HL-60 (cell line): Measurements from ENCODE around the gene CACFD1.

Experiments used
- DNase-seq, 2 experiments: peaks; one replicate each; pipeline ENCODE4 v3.0.0-alpha.2; 2010 to 2020; ENCODE audit warnings: low read depth in 1 of 2, low spot score in 1 of 2
- H3K27ac ChIP-seq: fragments of 250-450 bp; sonication (Bioruptor Pico); replicated peaks from 2 replicates; pipeline ENCODE4 v1.5.1; 2020; ENCODE audit warnings: mild to moderate bottlenecking, moderate library complexity
- H3K27me3 ChIP-seq: fragments of 250-450 bp; sonication (Bioruptor Pico); 2 replicates; pipeline ENCODE4 v1.5.1; 2021; ENCODE audit warnings: mild to moderate bottlenecking, moderate library complexity; ENCODE audit not compliant: insufficient read depth, poor library complexity, severe bottlenecking
- H3K4me3 ChIP-seq: replicated peaks from 2 replicates; pipeline ENCODE4 v1.5.1; 2011; ENCODE audit warnings: mild to moderate bottlenecking, control low read depth, low read length; ENCODE audit not compliant: insufficient read depth
- GABPA ChIP-seq: IDR thresholded peaks from 2 replicates; pipeline ENCODE4 v1.6.1; 2012; ENCODE audit warnings: low read depth
- POLR2AphosphoS5 ChIP-seq: IDR thresholded peaks from 2 replicates; pipeline ENCODE4 v1.6.1; 2012; ENCODE audit warnings: low read depth
- SPI1 ChIP-seq: IDR thresholded peaks from 2 replicates; pipeline ENCODE4 v1.6.1; 2012; ENCODE audit warnings: low read depth, mild to moderate bottlenecking, borderline replicate concordance
- TF ChIP-seq, protein P1 (sequence below): IDR thresholded peaks from 2 replicates; pipeline ENCODE4 v1.6.1; 2012; ENCODE audit warnings: low read depth; ENCODE audit not compliant: insufficient replicate concordance
- TF ChIP-seq, protein P2 (sequence below): IDR thresholded peaks from one replicate; pipeline ENCODE4 v1.5.1; 2011; ENCODE audit warnings: low read length, control low read depth, inconsistent platforms; ENCODE audit not compliant: insufficient read depth

The CACFD1 gene

DNA sequence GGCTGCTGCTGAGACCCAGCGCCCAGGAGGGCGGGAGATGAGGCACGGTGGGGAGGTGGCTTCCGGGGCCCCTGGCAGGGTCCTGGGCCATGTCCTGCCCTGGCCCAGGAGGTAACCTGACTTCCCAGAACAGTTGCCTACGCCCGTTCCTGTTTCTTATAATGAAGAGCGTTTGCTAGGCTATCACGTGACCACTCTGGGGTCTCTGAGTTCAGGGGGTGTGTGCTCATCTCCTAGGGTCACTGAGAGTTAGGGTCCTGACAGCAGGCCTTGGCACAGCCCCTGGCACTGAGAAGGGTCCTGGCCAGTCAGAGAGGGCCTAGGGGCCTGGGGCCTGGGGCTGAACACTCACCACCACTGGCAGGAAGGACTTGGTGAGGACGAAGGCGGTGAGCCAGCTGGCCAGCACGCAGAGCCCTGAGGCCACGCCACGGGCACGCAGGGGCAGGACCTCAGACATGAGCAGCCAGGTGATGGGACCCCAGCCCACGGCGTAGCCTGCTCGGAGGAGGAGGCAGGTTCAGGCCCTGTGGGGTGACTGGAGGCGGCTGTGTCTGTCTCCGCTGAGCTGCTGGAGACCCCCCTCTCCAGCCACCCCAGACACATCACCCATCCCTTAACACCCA is 13.1 kb downstream of the CACFD1 start:
- no peak overlapping the region for H3K27ac ChIP-seq
- H3K27me3 ChIP-seq, result no peaks in the 10 kb centered on the region
- TF ChIP-seq SPI1 (no peak), POLR2AphosphoS5 (no peak), GABPA (no peak)
- TF ChIP-seq, protein P1, sequence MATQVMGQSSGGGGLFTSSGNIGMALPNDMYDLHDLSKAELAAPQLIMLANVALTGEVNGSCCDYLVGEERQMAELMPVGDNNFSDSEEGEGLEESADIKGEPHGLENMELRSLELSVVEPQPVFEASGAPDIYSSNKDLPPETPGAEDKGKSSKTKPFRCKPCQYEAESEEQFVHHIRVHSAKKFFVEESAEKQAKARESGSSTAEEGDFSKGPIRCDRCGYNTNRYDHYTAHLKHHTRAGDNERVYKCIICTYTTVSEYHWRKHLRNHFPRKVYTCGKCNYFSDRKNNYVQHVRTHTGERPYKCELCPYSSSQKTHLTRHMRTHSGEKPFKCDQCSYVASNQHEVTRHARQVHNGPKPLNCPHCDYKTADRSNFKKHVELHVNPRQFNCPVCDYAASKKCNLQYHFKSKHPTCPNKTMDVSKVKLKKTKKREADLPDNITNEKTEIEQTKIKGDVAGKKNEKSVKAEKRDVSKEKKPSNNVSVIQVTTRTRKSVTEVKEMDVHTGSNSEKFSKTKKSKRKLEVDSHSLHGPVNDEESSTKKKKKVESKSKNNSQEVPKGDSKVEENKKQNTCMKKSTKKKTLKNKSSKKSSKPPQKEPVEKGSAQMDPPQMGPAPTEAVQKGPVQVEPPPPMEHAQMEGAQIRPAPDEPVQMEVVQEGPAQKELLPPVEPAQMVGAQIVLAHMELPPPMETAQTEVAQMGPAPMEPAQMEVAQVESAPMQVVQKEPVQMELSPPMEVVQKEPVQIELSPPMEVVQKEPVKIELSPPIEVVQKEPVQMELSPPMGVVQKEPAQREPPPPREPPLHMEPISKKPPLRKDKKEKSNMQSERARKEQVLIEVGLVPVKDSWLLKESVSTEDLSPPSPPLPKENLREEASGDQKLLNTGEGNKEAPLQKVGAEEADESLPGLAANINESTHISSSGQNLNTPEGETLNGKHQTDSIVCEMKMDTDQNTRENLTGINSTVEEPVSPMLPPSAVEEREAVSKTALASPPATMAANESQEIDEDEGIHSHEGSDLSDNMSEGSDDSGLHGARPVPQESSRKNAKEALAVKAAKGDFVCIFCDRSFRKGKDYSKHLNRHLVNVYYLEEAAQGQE, result no peak
- TF ChIP-seq, protein P2, sequence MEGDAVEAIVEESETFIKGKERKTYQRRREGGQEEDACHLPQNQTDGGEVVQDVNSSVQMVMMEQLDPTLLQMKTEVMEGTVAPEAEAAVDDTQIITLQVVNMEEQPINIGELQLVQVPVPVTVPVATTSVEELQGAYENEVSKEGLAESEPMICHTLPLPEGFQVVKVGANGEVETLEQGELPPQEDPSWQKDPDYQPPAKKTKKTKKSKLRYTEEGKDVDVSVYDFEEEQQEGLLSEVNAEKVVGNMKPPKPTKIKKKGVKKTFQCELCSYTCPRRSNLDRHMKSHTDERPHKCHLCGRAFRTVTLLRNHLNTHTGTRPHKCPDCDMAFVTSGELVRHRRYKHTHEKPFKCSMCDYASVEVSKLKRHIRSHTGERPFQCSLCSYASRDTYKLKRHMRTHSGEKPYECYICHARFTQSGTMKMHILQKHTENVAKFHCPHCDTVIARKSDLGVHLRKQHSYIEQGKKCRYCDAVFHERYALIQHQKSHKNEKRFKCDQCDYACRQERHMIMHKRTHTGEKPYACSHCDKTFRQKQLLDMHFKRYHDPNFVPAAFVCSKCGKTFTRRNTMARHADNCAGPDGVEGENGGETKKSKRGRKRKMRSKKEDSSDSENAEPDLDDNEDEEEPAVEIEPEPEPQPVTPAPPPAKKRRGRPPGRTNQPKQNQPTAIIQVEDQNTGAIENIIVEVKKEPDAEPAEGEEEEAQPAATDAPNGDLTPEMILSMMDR, result no peak
- H3K4me3 ChIP-seq, result no peak overlapping the region
- no peak for DNase-seq

DNA sequence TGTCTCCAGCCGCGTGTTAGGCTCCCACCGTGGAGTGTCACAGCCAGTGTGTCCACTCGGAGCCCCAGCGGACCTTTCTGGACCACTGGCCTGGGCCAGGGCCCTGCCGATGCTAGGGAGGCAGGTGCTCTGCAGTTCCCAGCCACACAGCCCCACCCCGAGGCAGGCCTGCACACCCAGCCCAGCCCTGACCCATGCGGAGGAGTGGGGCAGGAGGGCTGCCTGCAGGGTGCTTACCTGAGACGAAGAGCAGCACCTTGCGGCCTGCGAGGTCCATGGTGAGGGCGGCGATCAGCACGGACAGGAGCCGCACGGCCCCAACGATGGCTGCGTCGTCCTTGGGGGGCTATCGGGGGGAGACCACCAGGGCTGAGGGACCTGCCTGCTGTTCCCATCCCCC is 14.0 kb downstream of the CACFD1 start:
- no peak for DNase-seq
- H3K27ac ChIP-seq, result no peak overlapping the region
- H3K27me3 ChIP-seq, result no peaks in the 10 kb centered on the region
- TF ChIP-seq, protein P2, result no peak
- no peak for TF ChIP-seq GABPA
- no peak for TF ChIP-seq POLR2AphosphoS5
- H3K4me3 ChIP-seq, result no peak overlapping the region

DNA sequence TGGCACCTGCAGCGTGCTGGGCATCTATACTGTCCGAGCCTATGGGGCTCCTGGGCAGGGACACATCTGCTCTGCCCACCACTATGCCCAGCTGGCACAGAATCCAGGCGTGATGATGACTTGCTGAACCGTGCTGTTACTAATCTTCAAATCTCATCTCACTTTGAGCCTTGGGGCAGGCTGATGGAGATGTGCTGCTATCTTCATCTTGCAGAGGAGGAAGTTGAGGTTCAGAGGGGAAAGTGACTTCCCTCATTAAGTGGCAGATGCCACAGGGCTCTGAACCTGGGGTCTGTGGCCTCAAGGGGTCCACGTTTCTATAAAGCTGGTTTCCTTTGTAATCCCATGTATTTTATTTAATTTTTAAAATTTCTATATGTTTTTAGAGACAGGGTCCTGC is 14.4 kb downstream of the CACFD1 start:
- peak in 1 of 2 experiments; percentile 77 for DNase-seq
- Histone ChIP-seq H3K27me3 (peaks cover under 1% of the 10 kb centered on the region), H3K4me3 (no peak overlapping the region), H3K27ac (no peak overlapping the region)
- TF ChIP-seq SPI1 (no peak), POLR2AphosphoS5 (peak; percentile 89; the same call in 1 of the 2 replicates), GABPA (no peak)
- TF ChIP-seq, protein P1, result no peak
- TF ChIP-seq, protein P2, result no peak

DNA sequence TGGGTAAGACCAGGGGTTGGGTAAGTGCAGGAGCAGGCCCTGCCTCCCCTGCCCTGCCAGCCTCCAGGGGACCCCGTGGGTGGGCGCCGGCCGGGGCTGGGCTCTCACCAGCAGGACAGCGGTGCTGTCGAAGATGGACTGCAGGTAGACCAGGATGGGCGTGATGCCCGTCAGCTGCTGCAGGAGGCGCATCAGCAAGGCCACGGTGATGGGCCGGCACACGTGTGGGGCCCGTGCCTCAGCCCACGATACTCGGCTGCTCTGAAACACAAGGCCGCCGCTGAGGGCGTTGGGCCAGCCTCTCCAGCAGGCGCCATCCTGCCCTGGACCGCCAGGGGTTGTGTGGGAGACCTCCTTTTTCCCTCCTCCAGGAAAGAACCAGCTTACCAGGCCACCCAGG is 15.1 kb downstream of the CACFD1 start:
- DNase-seq, result no peak
- no peak overlapping the region for H3K27ac ChIP-seq
- TF ChIP-seq, protein P2, result no peak
- TF ChIP-seq, protein P1, result no peak
- TF ChIP-seq GABPA (no peak), SPI1 (no peak), POLR2AphosphoS5 (no peak)
- peaks cover 7% of the 10 kb centered on the region for H3K27me3 ChIP-seq
- no peak overlapping the region for H3K4me3 ChIP-seq
